Activated CD4-positive, alpha-beta T cell treated with anti-CD3 and anti-CD28 coated beads, Interleukin-2, amount 50 U/mL, for 4 hours (primary cell): ENCODE data around the gene MYCT1.

Experiments used
- DNase-seq, 2 experiments: peaks; one replicate each; pipeline ENCODE4 v3.0.0-alpha.2; 2020

The MYCT1 gene

GRCh38 chr6:152723398-152723797 lies 25.7 kb downstream of the MYCT1 start:
- DNase-seq = no peak

- no peak for DNase-seq
These were observed 28.6 kb downstream of the MYCT1 start for GRCh38 chr6:152726313-152726712.

- DNase-seq = no peak
These were observed 29.8 kb downstream of the MYCT1 start for GRCh38 chr6:152727507-152727906.

GRCh38 chr6:152734630-152735029 lies 36.9 kb downstream of the MYCT1 start:
- no peak for DNase-seq

GRCh38 chr6:152736687-152737273 lies 39.1 kb downstream of the MYCT1 start:
- no peak for DNase-seq

GRCh38 chr6:152745509-152746171 lies 47.9 kb downstream of the MYCT1 start:
- no peak for DNase-seq

GRCh38 chr6:152746172-152746553 lies 48.5 kb downstream of the MYCT1 start:
- no peak for DNase-seq

- no peak for DNase-seq
These were observed 51.1 kb downstream of the MYCT1 start for GRCh38 chr6:152748843-152749242.

GRCh38 chr6:152749336-152749735 lies 51.6 kb downstream of the MYCT1 start:
- DNase-seq = no peak

GRCh38 chr6:152750694-152751093 lies 53.0 kb downstream of the MYCT1 start, which contains the start of gene VIP:
Gene VIP (plus strand): TSS chr6:152750797. CDS start chr6:152752178, 1,381 bp downstream.
- DNase-seq = no peak

GRCh38 chr6:152765331-152765730 lies 67.6 kb downstream of the MYCT1 start:
- DNase-seq = no peak

GRCh38 chr6:152769159-152769558 lies 71.5 kb downstream of the MYCT1 start:
- no peak for DNase-seq

- DNase-seq = no peak
These were observed 72.3 kb downstream of the MYCT1 start for GRCh38 chr6:152769993-152770392.

- DNase-seq = no peak
These were observed 73.5 kb downstream of the MYCT1 start for GRCh38 chr6:152771061-152771687.
